Tongue (tissue), 2 donors: ENCODE measurements around the gene PIGU. TPM values are rescaled to one million over a fixed set of nuclear protein-coding genes. Genes with fewer than 3 reads are reported as not detected.

Experiments used
- DNase-seq: peaks from one replicate; pipeline ENCODE4 v3.0.0-alpha.2; 2015
- total RNA-seq: library from RNA; depleted of rRNA; stranded (reverse); fragments of >200 nt; gene quantifications from one replicate; pipeline ENCODE4 v1.2.3, GENCODE V29; 2014

PIGU gene
- total RNA-seq, 1 donor from 2014 or later: 8.8 TPM

DNA sequence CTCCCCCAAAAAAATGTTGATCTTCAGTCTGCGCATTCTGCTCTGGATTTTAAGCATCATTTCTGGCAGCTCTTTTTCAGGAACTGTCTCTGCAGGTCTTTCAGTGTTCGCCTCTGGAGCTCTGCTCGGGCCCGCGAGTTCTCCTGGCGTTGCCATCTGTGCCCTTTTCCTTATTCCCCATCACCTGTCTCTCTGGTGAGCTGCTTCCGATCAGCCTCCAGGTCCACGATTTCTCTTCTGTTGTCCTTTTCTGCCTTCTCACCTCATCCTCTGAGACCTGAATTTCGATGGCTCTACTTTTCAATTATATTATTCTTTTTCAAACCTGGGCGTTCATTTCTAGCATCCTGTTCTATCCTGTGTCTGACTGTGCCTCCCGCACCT lies 119.0 kb downstream of the PIGU start:
- peak; percentile 44 for DNase-seq

DNA sequence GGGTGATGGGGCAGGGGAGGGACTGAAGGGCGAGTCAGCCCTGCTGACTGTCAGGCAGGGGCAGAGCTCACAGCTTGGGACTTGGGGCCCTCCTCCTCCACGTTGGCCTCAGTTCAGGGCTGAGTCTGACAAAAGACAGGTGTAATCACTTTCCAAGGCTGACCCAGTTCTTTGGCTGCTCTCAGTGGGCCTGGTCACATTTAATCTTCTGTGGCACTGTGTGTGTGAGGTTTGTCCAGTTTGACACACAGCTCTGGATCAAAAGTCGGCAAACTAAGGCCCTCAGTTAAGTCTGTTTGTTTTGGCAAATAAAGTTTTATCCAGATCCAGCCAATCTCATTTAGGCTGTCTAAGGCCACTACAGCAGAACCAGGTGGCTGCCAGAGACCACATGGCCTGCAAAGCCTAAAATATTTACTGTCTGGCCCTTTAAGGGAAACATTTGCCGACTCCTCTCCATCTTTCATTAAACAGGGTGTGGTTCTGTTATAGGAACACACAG lies 123.5 kb downstream of the PIGU start:
- DNase-seq: no peak

DNA sequence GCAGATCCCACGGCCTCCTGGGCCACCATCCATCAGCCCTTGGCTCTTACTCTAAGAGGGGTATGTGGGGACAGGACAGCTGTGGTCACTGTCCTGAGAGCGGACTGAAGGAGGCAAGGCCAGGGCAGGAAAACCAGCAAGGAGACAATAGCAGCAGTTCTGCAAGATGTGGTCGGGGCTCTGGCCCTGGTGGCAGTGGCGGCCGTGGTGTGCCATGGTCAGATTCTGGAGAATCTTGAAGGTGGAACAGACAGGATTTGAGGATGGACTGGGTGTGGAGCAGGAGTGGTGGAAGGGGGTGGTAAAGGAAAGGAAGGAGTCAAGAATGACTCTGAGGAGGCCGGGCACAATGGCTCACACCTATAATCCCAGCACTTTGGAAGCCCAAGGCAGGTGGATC lies 124.3 kb downstream of the PIGU start:
- no peak for DNase-seq

DNA sequence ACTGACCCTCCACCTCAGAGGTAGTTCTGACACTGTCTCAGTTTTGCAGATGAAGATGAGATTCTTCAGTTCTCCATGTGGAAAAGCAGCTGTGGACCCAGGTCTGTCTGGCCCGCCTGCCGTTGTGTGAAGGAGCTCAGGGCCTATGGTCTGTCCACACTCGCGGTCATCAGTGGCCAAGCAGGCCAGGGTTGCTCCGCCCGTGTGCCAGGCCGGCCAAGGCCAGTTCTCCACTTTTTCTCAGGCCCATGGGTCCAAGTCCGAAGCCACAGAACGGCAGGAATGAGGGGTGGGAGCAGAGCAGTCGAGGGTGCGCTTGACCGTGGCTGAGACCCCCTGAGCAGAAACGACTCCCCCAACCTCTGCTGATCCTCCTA lies 127.0 kb downstream of the PIGU start:
- no peak for DNase-seq

DNA sequence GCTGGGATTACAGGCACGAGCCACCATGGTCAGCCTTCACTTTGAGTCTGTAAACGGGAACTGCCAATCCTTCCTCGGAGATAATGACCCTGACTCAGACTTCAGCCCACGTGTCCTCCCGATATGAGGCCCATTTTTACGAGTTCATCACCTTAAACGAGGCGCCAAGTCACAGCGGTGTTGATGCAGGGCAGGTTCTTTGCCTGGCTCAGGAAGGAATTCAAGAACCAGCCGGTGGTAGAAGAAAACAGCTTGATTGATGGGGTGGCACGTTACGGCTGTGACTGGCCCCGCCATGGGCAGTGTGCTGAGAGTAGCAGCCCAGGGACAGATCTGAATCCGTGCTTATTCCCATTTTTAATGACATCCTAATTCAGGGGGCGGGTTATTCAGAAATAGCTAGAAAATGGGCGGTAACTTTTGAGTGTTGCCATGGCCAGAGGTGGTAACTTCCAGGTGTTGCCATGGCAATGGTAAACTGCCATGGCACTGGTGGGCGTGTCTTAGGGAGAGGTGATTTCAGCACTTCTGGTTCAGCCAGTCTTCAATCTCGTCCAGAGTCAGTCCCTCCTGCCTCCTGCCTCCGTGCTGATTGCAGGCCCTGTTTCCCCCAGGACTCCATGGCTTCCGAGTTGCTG lies 127.5 kb downstream of the PIGU start:
- peak; percentile 55 for DNase-seq

DNA sequence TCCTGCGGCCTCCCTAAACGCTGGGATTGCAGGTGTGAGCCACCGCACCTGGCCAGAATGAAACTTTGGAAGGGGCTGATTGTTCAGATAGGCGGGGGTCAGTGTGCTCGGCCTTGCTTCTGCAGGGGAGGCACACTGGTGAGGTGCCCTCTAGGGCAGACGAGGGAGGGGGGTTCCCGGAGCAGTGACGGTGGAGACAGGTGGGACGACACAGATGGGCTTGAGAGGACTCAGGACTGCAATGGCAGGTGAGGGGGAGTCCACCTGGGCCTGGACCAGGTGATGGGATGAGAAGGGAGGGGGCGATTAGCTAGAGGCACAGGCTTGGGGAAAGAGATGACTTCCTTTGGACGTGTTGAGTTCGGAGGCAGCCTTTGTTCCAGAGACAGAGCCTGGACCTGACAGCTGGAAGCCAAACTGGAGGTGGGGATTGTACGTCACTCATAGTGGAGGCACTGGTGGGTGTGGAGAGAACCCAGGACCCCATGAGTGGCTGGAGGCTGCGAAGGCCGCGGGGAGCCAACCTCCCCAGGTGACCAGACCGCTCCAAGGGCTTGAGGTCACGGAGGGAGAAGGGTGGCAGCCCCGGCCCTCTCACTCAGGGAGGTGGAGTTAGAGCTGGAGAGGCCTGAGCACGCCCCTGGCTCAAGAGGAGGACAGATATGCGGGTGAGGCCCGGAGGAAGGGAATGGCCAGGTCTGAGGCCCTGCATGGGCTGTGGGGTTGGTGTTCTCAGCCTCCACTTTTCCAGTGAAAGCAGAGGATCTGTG lies 128.9 kb downstream of the PIGU start:
- no peak for DNase-seq

DNA sequence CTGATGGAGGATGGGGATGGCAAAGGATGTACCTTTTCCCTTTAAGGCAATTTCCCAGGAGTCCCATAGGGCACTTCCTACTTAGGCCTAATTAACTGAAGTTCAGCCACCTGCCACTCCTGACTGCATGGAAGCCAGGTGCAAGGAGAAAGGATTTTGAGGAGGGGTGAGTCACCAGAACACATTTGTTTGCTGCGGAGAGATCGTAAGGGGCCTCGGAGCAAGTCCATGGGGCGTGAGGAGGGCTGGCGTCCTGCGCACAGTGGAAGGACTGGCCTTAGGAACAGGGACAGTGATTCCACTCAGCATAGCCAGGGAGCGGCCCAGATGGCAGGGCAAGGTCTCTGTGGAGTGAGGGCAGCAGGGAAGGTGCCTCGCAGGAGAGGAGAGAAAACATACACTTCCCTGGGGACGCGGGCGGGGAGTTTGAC lies 130.1 kb downstream of the PIGU start:
- no peak for DNase-seq

DNA sequence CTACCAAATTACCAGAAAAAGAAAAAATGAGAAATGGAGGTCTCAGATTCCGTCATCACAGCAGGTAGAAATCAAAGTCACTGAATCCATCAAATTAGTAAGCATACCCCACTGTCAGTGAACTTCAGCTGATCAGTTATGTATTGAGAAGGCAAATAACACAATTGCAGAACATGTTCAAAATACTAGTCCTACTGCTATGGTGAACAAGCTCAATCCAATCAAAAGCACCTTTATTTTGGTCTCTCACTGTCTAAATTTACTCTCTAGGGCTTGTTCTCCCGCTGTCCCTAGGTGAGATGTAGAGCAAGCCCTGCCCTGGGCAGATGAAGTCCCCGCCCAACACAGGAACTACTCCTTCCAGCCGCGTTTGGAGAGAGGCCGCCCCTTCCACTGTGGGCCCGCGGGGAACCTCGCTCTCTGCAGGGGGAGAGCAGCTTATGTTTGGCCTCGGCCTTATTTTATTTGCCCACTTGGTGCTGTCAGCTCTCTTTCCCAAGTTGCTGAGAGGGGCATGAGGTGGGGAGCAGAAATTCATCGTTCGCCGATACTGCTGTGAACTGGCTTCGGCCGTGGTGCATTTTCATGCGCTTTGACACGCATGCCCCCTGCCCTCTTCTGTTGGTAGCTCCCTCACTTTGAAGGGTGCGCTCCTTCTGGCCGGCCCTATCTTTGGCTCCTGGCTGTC lies 132.6 kb downstream of the PIGU start:
- peak; percentile 51 for DNase-seq

DNA sequence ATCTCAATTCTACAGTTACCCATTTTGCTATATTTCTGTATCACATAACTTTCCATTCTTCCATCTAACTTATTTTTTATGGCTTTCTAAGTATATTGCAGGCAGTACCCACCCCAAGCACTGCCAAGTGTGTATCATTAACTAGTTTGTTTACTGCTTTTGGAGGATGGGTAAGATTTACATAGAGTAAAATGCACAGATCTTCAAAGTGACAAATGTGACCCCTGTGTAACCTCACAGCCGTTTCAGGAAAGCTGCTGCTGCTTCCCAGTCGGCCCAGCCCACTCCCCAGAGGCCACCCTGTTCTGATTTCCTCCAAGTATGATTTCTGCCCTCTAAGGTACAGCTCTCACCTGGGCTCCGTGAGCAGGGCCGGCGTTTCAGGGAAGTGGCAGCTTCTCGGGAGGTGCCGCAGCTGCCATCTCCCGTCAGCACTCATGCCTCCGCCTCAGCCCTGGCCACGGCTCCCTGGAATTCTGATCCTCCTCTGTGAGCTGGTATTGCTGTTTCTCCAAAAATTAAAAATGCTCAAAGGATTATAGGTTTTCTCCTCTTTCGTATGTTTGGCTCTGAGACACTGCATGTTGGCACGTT lies 133.3 kb downstream of the PIGU start:
- no peak for DNase-seq

DNA sequence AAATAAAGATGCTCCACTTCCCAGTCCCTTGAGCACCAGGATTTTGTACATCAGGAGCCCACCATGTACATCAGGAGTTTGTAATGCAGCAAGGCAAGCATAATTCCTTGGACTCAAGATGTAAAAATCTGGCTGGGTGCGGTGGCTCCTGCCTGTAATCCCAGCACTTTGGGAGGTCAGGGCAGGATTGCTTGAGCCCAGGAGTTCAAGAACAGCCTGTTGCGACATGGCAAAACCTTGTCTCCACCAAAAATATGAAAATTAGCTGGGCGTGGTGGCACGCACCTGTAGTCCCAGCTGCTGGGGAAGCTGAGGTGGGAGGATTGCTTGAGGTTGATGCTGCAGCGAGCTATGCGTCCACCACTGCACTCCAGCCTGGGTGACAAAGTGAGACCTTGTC lies 134.5 kb downstream of the PIGU start:
- no peak for DNase-seq

DNA sequence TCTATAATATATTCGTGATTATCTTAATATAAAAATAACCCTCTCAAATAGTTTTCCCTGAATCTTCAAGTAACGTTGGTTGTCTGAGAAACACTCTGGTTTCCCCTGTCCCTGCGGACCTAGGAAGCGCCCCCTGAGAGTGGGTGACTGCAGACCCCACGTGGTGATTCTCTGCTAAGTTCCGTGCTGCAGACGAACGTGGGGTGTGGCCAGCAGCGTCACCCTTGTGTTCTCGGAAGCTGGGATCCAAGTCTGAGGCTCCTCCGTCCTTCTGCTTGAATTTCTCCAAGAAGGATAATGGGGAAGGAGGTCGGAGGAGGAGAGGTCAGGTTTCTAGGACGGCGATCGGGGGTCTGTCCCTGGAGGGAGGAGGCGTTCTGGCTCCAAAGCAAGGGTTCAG lies 135.0 kb downstream of the PIGU start:
- DNase-seq: no peak

DNA sequence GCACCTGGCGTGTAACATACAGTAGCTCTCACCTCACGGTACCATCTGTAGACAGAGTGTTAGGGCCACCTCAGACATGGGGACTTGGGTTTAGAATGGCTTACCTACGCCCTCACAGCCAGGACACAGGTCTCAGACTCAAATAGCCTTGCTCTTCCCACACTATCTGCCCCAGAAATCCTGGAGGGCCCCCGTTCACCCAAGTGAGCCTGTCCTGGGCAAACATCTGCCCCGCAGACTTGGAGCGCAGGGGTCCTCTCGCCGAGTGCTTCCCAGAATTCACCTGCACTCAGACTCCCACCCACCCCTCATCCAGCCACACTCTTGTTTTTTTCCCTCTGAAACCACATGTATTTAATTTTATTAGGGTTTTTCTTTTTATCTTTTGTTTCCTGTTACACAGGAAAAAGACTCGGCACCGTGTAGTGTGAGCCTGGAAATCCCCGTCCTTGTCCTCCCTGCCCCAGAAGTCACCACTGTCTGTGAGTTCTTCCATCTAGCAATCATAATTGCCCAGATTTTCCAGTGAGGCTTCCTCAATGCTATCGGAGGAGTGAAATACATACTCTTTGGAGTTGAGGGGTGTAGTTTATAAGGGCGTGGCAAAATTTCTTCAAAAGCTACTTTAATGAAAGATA lies 135.5 kb downstream of the PIGU start:
- DNase-seq: no peak

DNA sequence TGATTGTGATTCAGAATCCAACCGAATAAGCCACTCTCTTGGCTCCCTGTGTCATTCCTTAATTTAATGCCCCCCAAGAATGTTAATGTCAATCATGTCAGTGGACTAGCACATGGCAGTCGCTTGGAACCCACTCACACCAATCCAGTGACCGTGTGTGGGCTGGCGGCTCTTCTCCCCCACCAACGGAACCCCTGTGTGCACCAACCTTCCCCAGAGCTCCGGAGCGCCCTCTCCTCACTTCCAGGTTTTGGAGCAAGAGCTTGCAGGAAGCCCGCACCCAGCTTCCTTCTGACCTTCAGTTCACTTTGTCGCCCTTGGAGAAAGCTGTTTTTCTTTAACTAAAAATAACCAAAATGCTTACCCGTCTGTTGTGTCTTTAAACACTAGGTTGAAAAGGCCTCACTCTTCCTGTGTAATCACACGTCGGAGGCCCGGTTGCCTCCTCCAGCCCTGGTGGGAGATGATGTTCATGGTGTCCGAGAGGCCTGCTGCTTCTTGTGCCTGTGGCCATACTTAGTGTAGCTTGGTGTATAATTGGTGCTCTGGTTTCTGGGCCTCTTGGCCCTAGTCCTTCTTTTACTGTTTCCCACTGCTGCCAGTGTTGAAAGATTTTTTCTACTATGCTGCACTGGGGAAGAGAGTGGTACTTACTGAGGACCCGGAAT lies 136.2 kb downstream of the PIGU start:
- DNase-seq: no peak

DNA sequence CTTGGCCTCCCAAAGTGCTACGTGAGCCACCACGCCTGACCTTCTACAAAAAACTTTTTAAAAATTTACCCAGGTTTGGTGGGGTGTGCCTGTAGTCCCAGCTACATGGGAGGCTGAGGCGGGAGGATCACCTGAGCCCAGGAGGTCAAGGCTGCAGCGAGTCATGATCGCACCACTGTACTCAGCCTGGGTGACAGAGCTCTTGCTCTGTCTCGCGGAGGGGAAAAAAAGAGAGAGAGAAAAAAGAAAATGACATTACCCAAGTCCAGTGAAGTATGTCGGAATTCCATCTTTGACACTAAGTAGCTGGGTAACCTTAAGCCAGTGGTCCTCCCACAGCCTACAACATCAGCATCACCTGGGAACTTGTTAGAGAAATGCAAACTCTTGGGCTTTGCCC lies 137.1 kb downstream of the PIGU start:
- no peak for DNase-seq

DNA sequence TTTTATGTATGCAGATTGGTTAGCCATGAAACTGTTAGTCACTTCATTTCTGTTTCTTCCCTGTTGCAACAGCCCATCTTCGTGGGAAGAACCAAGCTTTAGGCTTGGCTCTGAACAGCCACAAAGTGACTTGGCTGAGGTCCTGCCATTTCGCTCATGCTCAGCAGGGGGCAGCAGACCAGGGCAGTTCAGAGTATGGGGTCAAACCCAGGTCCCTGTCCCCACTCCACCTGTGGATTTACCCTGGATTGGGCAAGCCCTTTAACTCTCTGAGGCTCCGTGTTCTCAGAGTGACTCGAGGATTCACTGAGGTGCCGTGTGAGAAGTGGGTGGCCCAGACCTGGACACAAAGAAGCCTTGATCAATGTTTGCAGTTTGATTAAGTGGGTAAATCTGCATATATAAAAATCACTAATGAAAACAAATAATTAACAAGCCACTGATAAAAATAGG lies 138.2 kb downstream of the PIGU start:
- no peak for DNase-seq

DNA sequence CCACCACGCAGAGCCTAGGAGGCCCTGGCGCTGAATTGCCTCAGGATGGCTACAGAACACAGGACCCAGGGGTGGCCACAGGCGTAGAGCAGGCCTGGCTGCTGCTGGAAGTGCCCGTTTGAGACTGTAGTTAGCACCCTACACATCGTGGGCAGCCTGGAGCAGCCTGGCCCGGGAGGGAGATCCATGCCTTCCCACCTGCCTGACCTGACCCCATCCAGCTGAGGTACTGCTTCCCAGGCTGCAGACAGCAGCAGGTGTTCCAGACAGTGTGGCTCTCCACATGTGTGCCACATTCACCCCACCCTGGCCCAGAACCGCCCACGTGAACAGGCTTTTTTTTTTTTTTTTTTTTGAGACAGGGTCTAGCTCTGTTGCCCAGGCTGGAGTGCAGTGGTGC lies 139.2 kb downstream of the PIGU start:
- no peak for DNase-seq

DNA sequence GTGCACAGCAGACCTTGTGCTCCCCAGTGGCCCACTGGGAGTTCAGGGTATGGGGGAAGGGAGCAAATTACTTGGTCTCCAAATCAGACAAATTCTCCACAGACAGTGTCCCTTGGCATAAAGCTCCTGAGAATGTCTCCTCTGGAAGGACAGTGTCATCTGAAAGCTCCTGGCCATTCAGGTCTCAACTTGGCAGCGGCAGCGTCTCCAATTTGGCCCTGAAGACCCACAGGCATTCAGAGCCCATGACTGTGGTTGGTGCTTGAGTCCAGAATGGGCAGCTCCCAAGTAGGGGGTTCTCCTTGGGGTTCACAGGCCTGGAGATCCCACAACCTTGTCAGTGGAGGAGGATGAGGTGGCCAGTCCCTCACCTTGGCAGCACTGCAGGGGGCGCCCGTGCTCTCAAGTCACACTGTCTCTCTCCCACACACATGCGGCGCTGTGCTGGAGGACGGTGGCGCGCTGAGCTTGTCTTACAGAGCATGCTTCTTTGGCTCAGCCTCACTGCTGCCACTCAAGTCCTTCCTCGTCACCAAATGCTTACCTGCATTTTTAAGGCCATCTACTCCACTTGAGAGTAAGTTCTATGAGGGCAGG lies 140.0 kb downstream of the PIGU start:
- no peak for DNase-seq

DNA sequence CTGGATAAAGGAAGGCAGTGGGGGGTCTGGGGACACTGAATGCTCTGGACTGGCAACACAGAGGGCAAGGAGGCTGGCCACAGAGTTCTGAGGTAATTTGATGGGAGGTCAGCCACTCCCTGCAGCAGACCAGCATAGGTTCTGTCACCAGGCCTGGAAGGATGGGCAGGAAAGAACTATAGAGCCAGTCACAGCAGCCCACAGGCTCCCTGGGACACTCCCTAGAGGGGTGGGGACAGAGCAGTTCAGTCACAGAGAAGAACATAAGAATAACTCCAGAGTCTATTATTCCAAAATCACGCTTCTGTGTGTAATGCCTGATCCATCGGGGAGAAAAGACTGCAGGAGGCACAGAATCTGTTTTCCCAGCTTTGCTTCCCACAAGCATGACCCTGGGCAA lies 141.0 kb downstream of the PIGU start:
- no peak for DNase-seq

DNA sequence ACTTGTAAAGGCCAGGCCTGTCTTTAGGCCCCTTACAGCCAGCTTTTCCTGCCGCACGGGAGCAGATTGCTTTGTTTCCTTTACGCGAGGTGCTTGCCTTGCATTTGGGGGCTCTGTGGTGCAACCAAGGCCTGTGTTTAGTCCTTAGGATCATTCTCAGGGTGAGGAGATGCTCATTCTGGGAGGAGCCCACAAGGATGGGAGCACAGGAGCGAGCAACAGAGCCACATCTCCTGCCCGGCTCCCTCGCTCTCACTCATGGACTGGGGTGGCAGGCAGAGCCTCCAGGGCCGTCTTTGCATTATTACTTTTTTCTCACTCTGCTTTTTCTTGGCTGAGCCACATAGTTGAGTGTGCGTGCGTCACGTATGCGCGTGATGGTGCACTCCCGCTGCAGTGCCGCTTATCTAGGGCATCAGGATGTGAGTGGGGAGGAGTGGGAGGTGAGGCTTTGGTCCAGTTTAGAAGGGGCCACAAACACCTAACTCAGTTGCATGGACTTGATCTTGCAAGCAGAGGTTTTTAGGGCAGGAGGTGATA lies 141.5 kb downstream of the PIGU start:
- DNase-seq: no peak

DNA sequence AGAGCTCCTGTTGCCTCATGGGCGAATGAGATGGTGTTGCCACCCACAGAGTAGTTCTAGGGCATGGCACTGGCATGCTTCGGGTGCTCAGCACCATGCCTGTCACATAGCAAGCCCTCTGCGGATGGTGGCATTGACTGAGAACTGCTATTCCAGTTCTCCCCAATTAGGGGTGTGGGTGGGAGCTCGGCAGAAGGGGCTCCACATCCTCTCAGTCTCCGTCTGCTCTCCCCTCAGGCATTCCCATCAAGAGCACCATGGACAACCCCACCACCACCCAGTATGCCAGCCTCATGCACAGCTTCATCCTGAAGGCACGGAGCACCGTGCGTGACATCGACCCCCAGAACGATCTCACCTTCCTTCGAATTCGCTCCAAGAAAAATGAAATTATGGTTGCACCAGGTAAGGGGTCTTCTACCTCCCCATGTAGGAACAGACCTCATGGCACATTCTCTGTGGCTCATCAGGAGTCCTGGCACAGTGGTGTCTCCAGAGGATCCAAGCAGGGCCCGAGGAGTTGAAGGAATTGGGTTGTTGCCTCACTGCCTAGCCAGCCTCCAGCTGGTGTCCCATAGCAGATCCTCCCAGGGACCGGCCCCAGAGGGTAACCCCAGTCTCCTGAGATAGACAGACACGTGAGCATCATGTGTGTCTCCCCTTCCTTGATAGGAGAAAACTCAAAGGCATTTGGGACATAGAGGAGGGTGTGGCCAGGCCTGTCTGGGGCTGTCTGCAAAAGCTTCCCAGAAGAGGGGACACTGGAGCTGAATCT lies 142.3 kb downstream of the PIGU start:
- no peak for DNase-seq
